ENCODE data around the gene RGL2. TPM values are rescaled to one million over a fixed set of nuclear protein-coding genes. Genes with fewer than 3 reads are reported as not detected.

Gene RGL2
- total RNA-seq, 1 donor from 2014 or later = 66.5 TPM

DNA sequence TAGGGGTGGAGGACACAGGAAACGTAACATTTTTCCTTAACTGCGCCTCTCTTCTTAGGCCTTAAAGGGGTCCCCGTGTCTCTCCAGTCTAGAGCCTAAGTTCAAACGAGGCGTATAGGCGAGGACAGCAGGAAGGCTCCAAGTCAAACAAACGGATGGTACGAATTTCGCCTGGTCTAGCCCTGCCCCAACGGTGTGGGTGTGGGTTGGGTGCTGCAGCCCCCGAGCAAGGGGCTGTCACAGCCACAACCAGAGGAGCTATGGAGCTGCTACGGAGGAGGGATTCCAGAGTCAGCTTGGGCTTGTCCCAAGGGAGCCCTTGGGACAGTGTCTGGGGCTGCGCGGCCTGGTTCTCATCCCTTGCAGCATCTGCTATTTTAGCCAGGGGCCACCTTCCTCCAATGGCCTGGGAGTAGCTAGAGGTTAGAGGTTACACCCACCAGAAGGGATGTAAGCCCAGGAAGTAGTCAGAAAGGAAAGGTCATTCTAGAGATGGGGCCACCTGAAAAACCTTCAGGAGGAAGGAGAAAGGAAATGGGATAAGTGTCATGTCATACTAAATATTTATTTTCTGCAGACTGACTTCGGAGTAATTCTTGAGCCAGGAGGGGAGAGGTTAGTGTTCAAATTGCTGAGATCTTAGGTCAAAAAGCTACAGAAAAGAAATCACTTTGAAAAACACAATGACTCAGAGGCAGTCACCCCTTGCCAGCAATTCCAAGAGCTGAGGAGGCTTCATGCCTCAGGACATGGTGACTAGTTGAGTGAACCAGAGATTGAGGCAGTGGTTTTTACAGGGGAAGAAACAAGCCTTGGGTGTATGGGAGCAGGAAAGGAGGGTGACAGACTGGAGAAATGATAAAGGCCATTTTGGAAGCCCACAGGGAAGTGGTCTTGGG is 48.8 kb downstream of the RGL2 start:
- intact Hi-C loops (cut with micrococcal nuclease) = loop anchor here (1.0 to 2.0 kb wide), 8 partner anchors 21 to 365 kb away; partner anchors contain the start of genes KIFC1, PFDN6, RXRB and SLC39A7
- H3K9me3 Mint-ChIP-seq = no peaks in the 10 kb centered on the region
- ATAC-seq (ENCODE audit: low read depth) (no peak), DNase-seq (peak; percentile 22)
- peaks cover 28% of the 10 kb centered on the region for H3K4me1 Mint-ChIP-seq
- H3K27ac Mint-ChIP-seq = peak overlapping the region; percentile 91
- ChIA-PET CTCF (interaction anchor here (0.7 to 2.5 kb wide), 10 partner anchors 21 to 249 kb away, joined by 3 to 29 read pairs (median 8); partner anchors contain the start of genes B3GALT4, RING1, RPS18 and VPS52), POLR2A (interaction anchor here (0.5 to 5.5 kb wide), 34 partner anchors 10 to 1060 kb away, joined by 3 to 55 read pairs (median 5); partner anchors contain the start of genes B3GALT4, BRD2, HLA-DOA and HLA-DPA1)
- no peaks in the 10 kb centered on the region for H3K27me3 Mint-ChIP-seq
- TF ChIP-seq, protein P1, sequence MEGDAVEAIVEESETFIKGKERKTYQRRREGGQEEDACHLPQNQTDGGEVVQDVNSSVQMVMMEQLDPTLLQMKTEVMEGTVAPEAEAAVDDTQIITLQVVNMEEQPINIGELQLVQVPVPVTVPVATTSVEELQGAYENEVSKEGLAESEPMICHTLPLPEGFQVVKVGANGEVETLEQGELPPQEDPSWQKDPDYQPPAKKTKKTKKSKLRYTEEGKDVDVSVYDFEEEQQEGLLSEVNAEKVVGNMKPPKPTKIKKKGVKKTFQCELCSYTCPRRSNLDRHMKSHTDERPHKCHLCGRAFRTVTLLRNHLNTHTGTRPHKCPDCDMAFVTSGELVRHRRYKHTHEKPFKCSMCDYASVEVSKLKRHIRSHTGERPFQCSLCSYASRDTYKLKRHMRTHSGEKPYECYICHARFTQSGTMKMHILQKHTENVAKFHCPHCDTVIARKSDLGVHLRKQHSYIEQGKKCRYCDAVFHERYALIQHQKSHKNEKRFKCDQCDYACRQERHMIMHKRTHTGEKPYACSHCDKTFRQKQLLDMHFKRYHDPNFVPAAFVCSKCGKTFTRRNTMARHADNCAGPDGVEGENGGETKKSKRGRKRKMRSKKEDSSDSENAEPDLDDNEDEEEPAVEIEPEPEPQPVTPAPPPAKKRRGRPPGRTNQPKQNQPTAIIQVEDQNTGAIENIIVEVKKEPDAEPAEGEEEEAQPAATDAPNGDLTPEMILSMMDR (IDR thresholded peaks at IDR 0.05) = no peak
- peak overlapping the region; percentile 91 for H3K4me3 Mint-ChIP-seq
- H3K36me3 Mint-ChIP-seq (ENCODE audit: low read depth) = peaks cover 26% of the 10 kb centered on the region

DNA sequence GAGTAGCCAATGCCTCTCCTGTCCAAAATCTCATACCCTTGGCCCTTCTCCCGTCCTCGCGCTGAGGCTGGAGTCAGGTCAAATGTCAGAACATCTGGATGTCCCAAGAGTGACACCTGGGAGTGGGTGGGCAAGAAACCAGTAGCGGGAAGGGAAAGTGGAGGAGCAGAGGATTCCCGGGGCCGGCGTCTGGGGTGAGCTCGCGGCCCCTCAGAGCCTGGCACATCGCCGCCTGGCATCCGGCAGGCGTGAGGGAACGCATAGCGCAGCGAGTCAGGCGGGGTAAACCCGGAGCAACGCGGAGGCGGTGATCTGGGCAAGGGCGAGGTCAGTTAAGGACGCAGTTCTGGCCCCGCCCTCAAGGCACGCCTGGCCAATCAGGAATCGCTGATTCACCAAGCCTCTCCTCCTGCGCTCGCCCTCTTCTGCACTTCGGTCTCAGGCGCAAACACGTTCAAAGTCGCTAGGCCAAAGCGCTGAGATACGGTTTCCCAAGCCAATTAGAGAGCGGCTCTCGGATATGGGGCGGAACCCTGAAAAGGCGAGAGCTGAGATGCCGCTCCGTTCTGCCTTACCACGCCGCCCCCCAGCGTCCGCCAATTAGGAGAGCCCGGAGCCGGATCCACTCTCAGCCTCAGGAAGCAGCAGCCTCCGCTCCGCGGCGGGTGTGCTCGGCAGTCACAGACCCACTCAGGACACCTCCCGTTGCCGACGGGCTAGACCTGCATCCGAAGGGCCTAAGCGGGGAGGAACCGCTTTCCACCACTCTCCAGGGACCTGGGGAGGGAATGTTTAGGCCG is 49.6 kb downstream of the RGL2 start:
- H3K4me1 Mint-ChIP-seq = peaks cover 28% of the 10 kb centered on the region
- peak overlapping the region; percentile 91 for H3K4me3 Mint-ChIP-seq
- H3K9me3 Mint-ChIP-seq = no peaks in the 10 kb centered on the region
- TF ChIP-seq, protein P1 (IDR thresholded peaks at IDR 0.05) = no peak
- DNase-seq = peak; percentile 86
- intact Hi-C loops (cut with micrococcal nuclease) = loop anchor here (1.0 to 2.0 kb wide), 14 partner anchors 22 to 364 kb away; partner anchors contain the start of genes KIFC1, PFDN6, RXRB and SLC39A7
- CTCF ChIA-PET = interaction anchor here (1.1 to 2.5 kb wide), 23 partner anchors 22 to 315 kb away, joined by 3 to 29 read pairs (median 7); partner anchors contain the start of genes B3GALT4, RING1, RPS18 and VPS52
- POLR2A ChIA-PET = interaction anchor here (0.5 to 5.5 kb wide), 42 partner anchors 10 to 1059 kb away, joined by 3 to 55 read pairs (median 5); partner anchors contain the start of genes B3GALT4, BRD2, HLA-DOA and HLA-DPA1
- H3K36me3 Mint-ChIP-seq (ENCODE audit: low read depth) = peaks cover 26% of the 10 kb centered on the region
- peak overlapping the region; percentile 91 for H3K27ac Mint-ChIP-seq
- ATAC-seq (ENCODE audit: low read depth) = peak; percentile 84
- H3K27me3 Mint-ChIP-seq = no peaks in the 10 kb centered on the region

- peaks cover 24% of the 10 kb centered on the region for H3K36me3 Mint-ChIP-seq (ENCODE audit: low read depth)
- DNase-seq (no peak), ATAC-seq (ENCODE audit: low read depth) (peak; percentile 4)
- TF ChIP-seq, protein P1 (IDR thresholded peaks at IDR 0.05) = no peak
- H3K27ac Mint-ChIP-seq = peak overlapping the region; percentile 91
- ChIA-PET POLR2A (interaction anchor here (0.6 to 5.5 kb wide), 27 partner anchors 10 to 1059 kb away, joined by 3 to 55 read pairs (median 10); partner anchors contain the start of genes B3GALT4, HLA-DPA1, HLA-DPB1 and HSD17B8), CTCF (interaction anchor here (0.8 to 2.5 kb wide), 30 partner anchors 20 to 354 kb away, joined by 3 to 29 read pairs (median 5); partner anchors contain the start of genes B3GALT4, RING1, RPS18 and VPS52)
- peak overlapping the region; percentile 91 for H3K4me3 Mint-ChIP-seq
- no peaks in the 10 kb centered on the region for H3K9me3 Mint-ChIP-seq
- no peaks in the 10 kb centered on the region for H3K27me3 Mint-ChIP-seq
- intact Hi-C loops (cut with micrococcal nuclease) = loop anchor here (1.0 to 2.0 kb wide), 8 partner anchors 40 to 364 kb away; partner anchors contain the start of genes PFDN6 and WDR46
- peaks cover 28% of the 10 kb centered on the region for H3K4me1 Mint-ChIP-seq
Observed at GRCh38 chr6:33248643-33248931, 50.2 kb downstream of the RGL2 start.

DNA sequence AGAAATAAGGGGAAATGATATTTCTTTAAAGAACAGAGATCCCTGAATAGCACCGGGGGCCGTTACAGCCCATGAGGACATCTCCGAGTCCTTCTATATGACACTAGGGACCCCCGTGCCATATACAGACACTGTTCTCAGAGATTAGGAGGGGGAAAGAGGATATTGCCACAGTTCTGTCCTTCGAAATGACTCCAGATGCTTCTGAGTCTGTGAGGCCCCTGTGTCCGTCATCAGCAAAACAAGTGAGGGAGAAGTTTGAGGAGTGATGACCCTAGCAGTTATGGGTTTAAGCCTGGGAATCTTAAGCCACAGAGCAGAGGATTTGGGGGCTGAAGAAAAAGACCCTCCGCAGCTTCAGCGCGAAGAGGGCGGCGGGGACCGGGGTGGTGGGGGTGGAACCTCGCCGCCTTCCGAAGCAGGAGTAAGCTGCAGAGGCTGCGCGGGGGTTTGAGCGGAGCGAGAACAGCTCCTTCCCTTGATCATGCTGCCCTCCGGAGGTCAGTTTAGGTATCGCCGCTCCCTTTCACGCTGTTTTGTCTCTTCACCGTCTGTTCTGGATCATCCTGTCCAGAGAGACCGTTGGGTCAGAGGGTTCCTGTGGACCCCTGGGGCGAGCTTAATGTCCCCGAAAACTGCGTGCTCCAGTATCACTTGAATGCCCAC is 50.6 kb downstream of the RGL2 start:
- TF ChIP-seq, protein P1 (IDR thresholded peaks at IDR 0.05) = peak; percentile 53
- DNase-seq = peak; percentile 86
- intact Hi-C loops (cut with micrococcal nuclease) = loop anchor here (1.0 to 2.0 kb wide), 8 partner anchors 41 to 363 kb away; partner anchors contain the start of genes PFDN6 and WDR46
- Mint-ChIP-seq H3K9me3 (no peaks in the 10 kb centered on the region), H3K36me3 (ENCODE audit: low read depth) (peaks cover 24% of the 10 kb centered on the region), H3K27me3 (peaks cover 2% of the 10 kb centered on the region), H3K27ac (peak overlapping the region; percentile 91), H3K4me3 (peak overlapping the region; percentile 91), H3K4me1 (peaks cover 28% of the 10 kb centered on the region)
- ATAC-seq (ENCODE audit: low read depth) = peak; percentile 48
- ChIA-PET CTCF (interaction anchor here (0.6 to 2.5 kb wide), 33 partner anchors 10 to 354 kb away, joined by 3 to 29 read pairs (median 4); partner anchors contain the start of genes B3GALT4, HSD17B8, RING1 and RPS18), POLR2A (interaction anchor here (0.6 to 5.5 kb wide), 29 partner anchors 9 to 362 kb away, joined by 3 to 55 read pairs (median 8); partner anchors contain the start of genes B3GALT4, HLA-DPA1, HLA-DPB1 and HSD17B8)

Measured in activated B cell treated with CpG ODN at 0.5 μM for 24 hours (primary cell).